Tibial nerve (tissue), 4 donors: ENCODE results near the gene ASIC2. TPM values are rescaled to one million over a fixed set of nuclear protein-coding genes. Genes with fewer than 3 reads are reported as not detected.

ENCODE experiments used
- DNase-seq, 2 donors: peaks; one replicate each; pipeline ENCODE4 v3.0.0-alpha.2; 2019; ENCODE audit warnings: low spot score in 2 of 2
- H3K27ac ChIP-seq, 4 donors: fragments of 200-600 bp; sonication (generic) in 3 of 4; one replicate each; pipeline ENCODE4 v1.5.1; 2017 to 2019; ENCODE audit warnings: mild to moderate bottlenecking in 1 of 4
- H3K27me3 ChIP-seq, 2 donors: fragments of 200-600 bp; sonication (generic) in 1 of 2; one replicate each; pipeline versions ENCODE4 v1.5.1 to v1.6.0; 2017 to 2019
- H3K36me3 ChIP-seq, 3 donors: fragments of 200-600 bp; sonication (generic); one replicate each; pipeline ENCODE4 v1.5.1; 2018 to 2019
- H3K4me1 ChIP-seq, 4 donors: fragments of 200-600 bp; sonication (generic) in 3 of 4; one replicate each; pipeline ENCODE4 v1.5.1; 2017 to 2019
- H3K4me3 ChIP-seq, 4 donors: fragments of 200-600 bp; sonication (generic) in 3 of 4; one replicate each; pipeline ENCODE4 v1.5.1; 2017 to 2019; ENCODE audit warnings: mild to moderate bottlenecking in 1 of 4, moderate library complexity in 1 of 4
- H3K9me3 ChIP-seq, 4 donors: fragments of 200-600 bp; sonication (generic) in 3 of 4; one replicate each; pipeline ENCODE4 v1.5.1; 2017 to 2019
- EP300 ChIP-seq, 2 donors: sonication (generic); formaldehyde crosslinking; IDR thresholded peaks; one replicate each; pipeline ENCODE4 v1.6.1; 2017; ENCODE audit warnings: antibody characterized with exemption in 2 of 2, mild to moderate bottlenecking in 1 of 2
- POLR2A ChIP-seq, 2 donors: fragments of 450-650 bp; IDR thresholded peaks; one replicate each; pipeline ENCODE4 v1.6.1; 2017; ENCODE audit warnings: antibody characterized with exemption in 2 of 2, mild to moderate bottlenecking in 2 of 2, moderate library complexity in 2 of 2
- WGBS, 2 donors: methylation state at CpG; one replicate each; pipeline ENCODE4 v1.1.5; 2018; 5-methylcytosine and 5-hydroxymethylcytosine counted together
- total RNA-seq, 4 donors: library from RNA; depleted of rRNA; stranded (reverse); fragments of >200 nt; gene quantifications; one replicate each; pipeline ENCODE4 v1.1.0, GENCODE V29; 2016
- TF ChIP-seq, protein P1 (sequence below), 5 experiments: fragments of 200-600 bp in 3 of 5; fragments of 450-650 bp in 2 of 5; sonication (generic) in 3 of 5; IDR thresholded peaks; one replicate each; pipeline ENCODE4 v1.5.1; 2016 to 2019; ENCODE audit warnings: antibody characterized with exemption in 5 of 5, mild to moderate bottlenecking in 3 of 5, moderate library complexity in 2 of 5

ASIC2 gene
- total RNA-seq, 4 donors from 2014 or later, result 0.21 to 1.5 (median 0.50) TPM

- TF ChIP-seq, protein P1, sequence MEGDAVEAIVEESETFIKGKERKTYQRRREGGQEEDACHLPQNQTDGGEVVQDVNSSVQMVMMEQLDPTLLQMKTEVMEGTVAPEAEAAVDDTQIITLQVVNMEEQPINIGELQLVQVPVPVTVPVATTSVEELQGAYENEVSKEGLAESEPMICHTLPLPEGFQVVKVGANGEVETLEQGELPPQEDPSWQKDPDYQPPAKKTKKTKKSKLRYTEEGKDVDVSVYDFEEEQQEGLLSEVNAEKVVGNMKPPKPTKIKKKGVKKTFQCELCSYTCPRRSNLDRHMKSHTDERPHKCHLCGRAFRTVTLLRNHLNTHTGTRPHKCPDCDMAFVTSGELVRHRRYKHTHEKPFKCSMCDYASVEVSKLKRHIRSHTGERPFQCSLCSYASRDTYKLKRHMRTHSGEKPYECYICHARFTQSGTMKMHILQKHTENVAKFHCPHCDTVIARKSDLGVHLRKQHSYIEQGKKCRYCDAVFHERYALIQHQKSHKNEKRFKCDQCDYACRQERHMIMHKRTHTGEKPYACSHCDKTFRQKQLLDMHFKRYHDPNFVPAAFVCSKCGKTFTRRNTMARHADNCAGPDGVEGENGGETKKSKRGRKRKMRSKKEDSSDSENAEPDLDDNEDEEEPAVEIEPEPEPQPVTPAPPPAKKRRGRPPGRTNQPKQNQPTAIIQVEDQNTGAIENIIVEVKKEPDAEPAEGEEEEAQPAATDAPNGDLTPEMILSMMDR (IDR thresholded peaks at IDR 0.05), result no peak
- TF ChIP-seq POLR2A (IDR thresholded peaks at IDR 0.05) (no peak), EP300 (IDR thresholded peaks at IDR 0.05) (no peak)
- no peak for DNase-seq
- no peak overlapping the region for H3K27ac ChIP-seq
- H3K4me3 ChIP-seq, result no peak overlapping the region
- H3K36me3 ChIP-seq, result no peaks in the 10 kb centered on the region
- H3K9me3 ChIP-seq, result no peaks in the 10 kb centered on the region
- 70 to 76% methylated on average over 3 of the region's 3 CpGs for WGBS, 2 donors
- H3K27me3 ChIP-seq, result no peaks in the 10 kb centered on the region
- H3K4me1 ChIP-seq, result no peaks in the 10 kb centered on the region
Measured at GRCh38 chr17:33330877-33331276, 37.8 kb upstream of the ASIC2 start.

DNA sequence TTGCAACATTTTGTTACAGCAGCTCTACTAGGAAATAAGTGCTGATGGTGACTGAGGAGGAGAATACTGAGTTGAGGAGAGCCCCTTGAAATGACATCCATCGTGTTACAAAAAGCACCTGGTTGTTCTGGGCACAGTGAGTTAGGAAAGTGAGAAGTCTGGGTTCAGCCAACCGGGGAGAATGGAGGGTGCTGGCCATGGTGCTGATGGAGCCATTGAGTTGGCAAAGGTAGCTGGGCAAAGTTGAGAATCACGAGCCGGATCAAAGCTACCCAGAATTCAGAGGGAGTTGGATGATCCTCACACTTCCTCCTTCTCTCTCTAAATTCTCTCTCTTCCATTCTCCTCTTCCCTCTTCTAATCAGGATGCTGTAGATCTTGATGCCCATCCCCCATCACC lies 35.0 kb upstream of the ASIC2 start:
- 20 to 22% methylated on average over 4 of the region's 4 CpGs for WGBS, 2 donors
- Histone ChIP-seq H3K27me3 (no peaks in the 10 kb centered on the region), H3K4me3 (no peak overlapping the region), H3K9me3 (no peaks in the 10 kb centered on the region), H3K27ac (no peak overlapping the region), H3K36me3 (no peaks in the 10 kb centered on the region), H3K4me1 (no peaks in the 10 kb centered on the region)
- no peak for DNase-seq
- TF ChIP-seq POLR2A (IDR thresholded peaks at IDR 0.05) (no peak), EP300 (IDR thresholded peaks at IDR 0.05) (no peak)
- TF ChIP-seq, protein P1 (IDR thresholded peaks at IDR 0.05), result no peak

DNA sequence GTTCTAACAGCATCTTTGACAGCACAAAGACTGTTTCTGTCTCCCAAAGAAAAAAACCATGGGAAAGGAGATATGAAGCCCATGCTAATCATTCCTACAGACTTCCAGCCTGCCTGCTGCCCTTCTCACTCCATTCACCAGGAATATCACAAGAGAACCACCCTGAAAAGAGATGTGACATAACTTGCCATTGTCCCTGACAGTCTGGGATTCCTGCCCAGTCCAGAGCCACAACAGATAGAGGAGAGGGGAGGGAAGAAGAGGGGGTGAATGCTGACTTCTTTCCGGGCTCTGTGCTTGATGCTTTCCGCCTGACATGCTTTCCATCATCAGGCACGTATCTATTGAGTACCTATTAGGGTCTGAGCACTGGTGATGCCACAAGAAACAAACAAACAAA lies 31.6 kb upstream of the ASIC2 start:
- 63 to 75% methylated on average over 3 of the region's 3 CpGs for WGBS, 2 donors
- Histone ChIP-seq H3K4me3 (no peak overlapping the region), H3K27me3 (no peaks in the 10 kb centered on the region), H3K27ac (no peak overlapping the region), H3K36me3 (no peaks in the 10 kb centered on the region), H3K4me1 (no peaks in the 10 kb centered on the region), H3K9me3 (no peaks in the 10 kb centered on the region)
- TF ChIP-seq EP300 (IDR thresholded peaks at IDR 0.05), result no peak
- DNase-seq, result no peak

- H3K9me3 ChIP-seq, result no peaks in the 10 kb centered on the region
- H3K4me1 ChIP-seq, result no peaks in the 10 kb centered on the region
- WGBS, 2 donors, result 63 to 72% methylated on average over 6 of the region's 6 CpGs
- H3K4me3 ChIP-seq, result no peak overlapping the region
- TF ChIP-seq, protein P1 (IDR thresholded peaks at IDR 0.05), result no peak
- TF ChIP-seq POLR2A (IDR thresholded peaks at IDR 0.05) (no peak), EP300 (IDR thresholded peaks at IDR 0.05) (no peak)
- no peaks in the 10 kb centered on the region for H3K36me3 ChIP-seq
- DNase-seq, result no peak
- no peak overlapping the region for H3K27ac ChIP-seq
- H3K27me3 ChIP-seq, result peaks cover 0 to 9% of the 10 kb centered on the region in 2 donors
Measured at GRCh38 chr17:33322063-33322462, 29.0 kb upstream of the ASIC2 start.

DNA sequence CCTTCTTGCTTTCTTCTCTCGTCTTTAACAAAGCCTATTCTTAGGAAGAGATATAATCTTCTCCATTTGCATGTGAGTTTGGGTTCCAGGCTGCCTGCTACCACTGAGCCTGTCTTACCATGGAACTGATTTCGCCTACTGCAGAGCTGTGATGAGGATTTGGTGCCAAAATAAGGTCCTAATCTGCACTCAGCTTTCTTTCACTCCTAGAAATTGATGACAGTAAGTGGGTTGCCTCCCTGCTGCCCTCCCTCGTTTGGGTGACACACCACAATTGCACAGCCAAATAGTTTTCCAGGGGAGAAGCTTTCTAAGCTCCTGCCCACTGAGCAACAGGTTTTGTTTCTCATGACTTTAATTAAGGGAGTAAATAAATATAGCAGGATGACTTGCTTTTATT lies 25.1 kb upstream of the ASIC2 start:
- TF ChIP-seq POLR2A (IDR thresholded peaks at IDR 0.05) (no peak), EP300 (IDR thresholded peaks at IDR 0.05) (no peak)
- TF ChIP-seq, protein P1 (IDR thresholded peaks at IDR 0.05), result no peak
- Histone ChIP-seq H3K27ac (no peak overlapping the region), H3K9me3 (no peaks in the 10 kb centered on the region), H3K4me3 (no peak overlapping the region), H3K36me3 (no peaks in the 10 kb centered on the region), H3K27me3 (peaks cover 0 to 9% of the 10 kb centered on the region in 2 donors), H3K4me1 (no peaks in the 10 kb centered on the region)
- 37 to 40% methylated on average over 3 of the region's 3 CpGs for WGBS, 2 donors
- DNase-seq, result no peak

DNA sequence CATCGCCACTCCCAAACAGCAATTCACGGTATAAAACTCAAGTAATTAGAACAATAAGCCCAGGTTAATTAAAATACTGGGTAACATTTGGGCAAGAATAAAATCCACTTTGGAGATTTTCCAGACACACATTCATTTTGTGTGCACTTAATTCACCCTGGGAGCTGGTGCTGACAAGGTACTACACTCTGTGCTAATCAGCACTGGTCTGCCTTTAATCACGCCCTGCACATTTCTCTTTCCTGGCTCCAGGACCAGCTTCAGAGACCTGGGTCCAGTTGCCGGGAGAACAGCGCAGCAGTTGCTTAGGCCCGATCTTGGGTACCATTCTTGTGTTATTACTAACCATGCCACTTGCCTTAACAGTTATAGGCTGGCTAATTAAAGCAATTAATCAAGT lies 23.7 kb upstream of the ASIC2 start:
- 62 to 71% methylated on average over 6 of the region's 6 CpGs for WGBS, 2 donors

More for the DNA sequence above, 23.7 kb upstream of the ASIC2 start:
- no peaks in the 10 kb centered on the region for H3K9me3 ChIP-seq
- H3K4me1 ChIP-seq, result no peaks in the 10 kb centered on the region
- no peak overlapping the region for H3K4me3 ChIP-seq
- H3K27ac ChIP-seq, result no peak overlapping the region
- DNase-seq, result no peak
- TF ChIP-seq, protein P1 (IDR thresholded peaks at IDR 0.05), result no peak
- no peak for TF ChIP-seq EP300 (IDR thresholded peaks at IDR 0.05)
- no peak for TF ChIP-seq POLR2A (IDR thresholded peaks at IDR 0.05)
- H3K36me3 ChIP-seq, result no peaks in the 10 kb centered on the region
- peaks cover 0 to 9% of the 10 kb centered on the region in 2 donors for H3K27me3 ChIP-seq
